Gastrocnemius medialis (tissue), 4 donors: ENCODE results near the gene EHD1.

Experiments
- CTCF ChIP-seq, 5 experiments: fragments of 450-650 bp in 3 of 5; fragments of 200-600 bp in 2 of 5; sonication (generic) in 2 of 5; IDR thresholded peaks in 4 of 5; conservative IDR thresholded peaks in 1 of 5; 1 replicate in 4 of 5; 2 replicates in 1 of 5; pipeline ENCODE4 v1.5.1; 2016 to 2019; ENCODE audit warnings: antibody characterized with exemption in 5 of 5, mild to moderate bottlenecking in 3 of 5, moderate library complexity in 3 of 5
- POLR2A ChIP-seq, 2 donors: fragments of 450-650 bp; IDR thresholded peaks; one replicate each; pipeline ENCODE4 v1.6.1; 2017; ENCODE audit warnings: antibody characterized with exemption in 2 of 2, mild to moderate bottlenecking in 2 of 2, moderate library complexity in 2 of 2

DNA sequence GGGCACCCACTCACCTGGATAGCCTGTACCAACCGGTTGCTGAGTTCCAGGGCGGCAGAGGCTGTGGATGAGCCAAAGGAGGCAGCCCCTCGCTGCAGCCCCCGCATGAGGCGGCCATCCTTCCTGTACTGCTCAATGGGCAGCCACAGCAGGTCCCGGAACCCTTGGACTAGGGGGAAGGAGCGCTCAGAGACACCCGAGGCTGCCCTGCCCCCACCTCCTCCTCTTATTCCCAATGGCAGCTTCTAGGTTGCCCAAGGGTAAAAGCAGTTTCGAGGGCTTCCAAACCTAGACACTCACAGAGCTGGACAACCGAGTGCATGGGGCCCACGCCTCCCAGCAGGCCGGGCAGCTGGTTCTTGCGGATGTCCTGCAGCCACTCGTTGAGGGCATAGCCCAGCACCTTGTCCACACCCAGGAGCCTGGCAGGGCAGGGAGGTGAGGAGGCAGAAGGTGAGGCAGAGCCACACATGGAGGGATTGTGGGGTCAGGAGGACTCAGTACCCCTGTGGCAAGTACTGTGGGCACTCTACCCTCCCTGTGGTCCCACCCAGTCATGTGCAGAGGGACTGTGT lies 18.1 kb upstream of the EHD1 start:
- TF ChIP-seq CTCF (IDR thresholded peaks at IDR 0.05 in 4 of 5, conservative IDR thresholded peaks at IDR 0.05 in 1 of 5): no peak
- no peak for TF ChIP-seq POLR2A (IDR thresholded peaks at IDR 0.05)
